Fibroblast of pulmonary artery (primary cell): Measurements from ENCODE around the gene HOXA2.

Experiments
- DNase-seq: peaks from one replicate; pipeline ENCODE4 v3.0.0-alpha.2; 2010; ENCODE audit warnings: low read depth
- H3K4me3 ChIP-seq: replicated peaks from 2 replicates; pipeline ENCODE4 v1.5.1; 2011; ENCODE audit warnings: low read depth, mild to moderate bottlenecking, control low read depth, low read length, moderate library complexity
- CTCF ChIP-seq: IDR thresholded peaks from 2 replicates; pipeline ENCODE4 v1.5.1; 2011; ENCODE audit warnings: mild to moderate bottlenecking, control low read depth, low read length, inconsistent platforms; ENCODE audit errors: missing control alignments

HOXA2 gene

GRCh38 chr7:27123477-27124053 is 21.1 kb upstream of the HOXA2 start:
- no peak for DNase-seq
- no peak overlapping the region for H3K4me3 ChIP-seq
- no peak for TF ChIP-seq CTCF

- TF ChIP-seq CTCF = no peak
- H3K4me3 ChIP-seq = no peak overlapping the region
- DNase-seq = no peak
Observed at GRCh38 chr7:27123007-27123476, 20.6 kb upstream of the HOXA2 start.

GRCh38 chr7:27122077-27122910 is 19.8 kb upstream of the HOXA2 start:
- TF ChIP-seq CTCF = no peak
- peak overlapping the region; percentile 21 for H3K4me3 ChIP-seq
- no peak for DNase-seq

GRCh38 chr7:27121684-27122076 is 19.2 kb upstream of the HOXA2 start:
- TF ChIP-seq CTCF = no peak
- H3K4me3 ChIP-seq = no peak overlapping the region
- no peak for DNase-seq

GRCh38 chr7:27119412-27119911 is 17.0 kb upstream of the HOXA2 start:
- no peak for TF ChIP-seq CTCF
- H3K4me3 ChIP-seq = no peak overlapping the region
- DNase-seq = no peak

GRCh38 chr7:27118580-27118979 is 16.1 kb upstream of the HOXA2 start:
- DNase-seq = no peak
- no peak for TF ChIP-seq CTCF
- H3K4me3 ChIP-seq = no peak overlapping the region
